Measurements from ENCODE around the gene NF1.

- TF ChIP-seq CTCF (IDR thresholded peaks at IDR 0.05; ENCODE audit: poor library complexity) (peak; percentile 4), EZH2phosphoT487 (IDR thresholded peaks at IDR 0.05; ENCODE audit: low read depth, severe bottlenecking, unreplicated experiment) (no peak)
Observed at GRCh38 chr17:31266042-31266441, 171.3 kb downstream of the NF1 start.
